ENCODE measurements around the gene CEMIP.

The CEMIP gene

GRCh38 chr15:80828796-80829195 lies 49.6 kb downstream of the CEMIP start:
- no peak for FAIRE-seq

- no peak for FAIRE-seq
Observed at GRCh38 chr15:80830677-80831076, 51.5 kb downstream of the CEMIP start.

GRCh38 chr15:80831192-80831591 lies 52.0 kb downstream of the CEMIP start:
- no peak for FAIRE-seq

GRCh38 chr15:80831606-80832224 lies 52.5 kb downstream of the CEMIP start:
- FAIRE-seq, result no peak

- FAIRE-seq, result no peak
Observed at GRCh38 chr15:80832686-80833085, 53.5 kb downstream of the CEMIP start.

- no peak for FAIRE-seq
Observed at GRCh38 chr15:80834402-80834801, 55.2 kb downstream of the CEMIP start.

- FAIRE-seq, result no peak
Observed at GRCh38 chr15:80834906-80835305, 55.7 kb downstream of the CEMIP start.

GRCh38 chr15:80835336-80835735 lies 56.2 kb downstream of the CEMIP start:
- no peak for FAIRE-seq

GRCh38 chr15:80836223-80836622 lies 57.1 kb downstream of the CEMIP start:
- FAIRE-seq, result no peak

- no peak for FAIRE-seq
Observed at GRCh38 chr15:80837006-80837405, 57.8 kb downstream of the CEMIP start.

- no peak for FAIRE-seq
Observed at GRCh38 chr15:80838012-80838411, 58.8 kb downstream of the CEMIP start.

GRCh38 chr15:80838666-80839065 lies 59.5 kb downstream of the CEMIP start:
- no peak for FAIRE-seq

- no peak for FAIRE-seq
Observed at GRCh38 chr15:80839764-80840130, 60.6 kb downstream of the CEMIP start.

- no peak for FAIRE-seq
Observed at GRCh38 chr15:80840182-80841130, 61.3 kb downstream of the CEMIP start.

GRCh38 chr15:80841541-80841940 lies 62.4 kb downstream of the CEMIP start:
- FAIRE-seq, result no peak

- no peak for FAIRE-seq
Observed at GRCh38 chr15:80844011-80844732, 65.0 kb downstream of the CEMIP start.

- no peak for FAIRE-seq
Observed at GRCh38 chr15:80846031-80846815, 67.1 kb downstream of the CEMIP start.

- no peak for FAIRE-seq
Observed at GRCh38 chr15:80849308-80849707, 70.1 kb downstream of the CEMIP start.

GRCh38 chr15:80850941-80851451 lies 71.8 kb downstream of the CEMIP start:
- FAIRE-seq, result no peak

GRCh38 chr15:80852676-80853075 lies 73.5 kb downstream of the CEMIP start:
- no peak for FAIRE-seq

- FAIRE-seq, result no peak
Observed at GRCh38 chr15:80854104-80854503, 74.9 kb downstream of the CEMIP start.

- FAIRE-seq, result no peak
Observed at GRCh38 chr15:80855206-80855605, 76.0 kb downstream of the CEMIP start.

- FAIRE-seq, result no peak
Observed at GRCh38 chr15:80856400-80856799, 77.2 kb downstream of the CEMIP start.
